NCI-H146 treated with DMSO at 0.1 percent for 48 hours (cell line): ENCODE results near the gene SERPINA1.

Experiments used
- DNase-seq: peaks from one replicate; lab custom pipeline; 2025; ENCODE audit not compliant: unreplicated experiment; lab: John Stamatoyannopoulos, UW

The SERPINA1 gene

GRCh38 chr14:94384342-94384741, 4.1 kb downstream of the SERPINA1 start:
- DNase-seq = no peak

DNA sequence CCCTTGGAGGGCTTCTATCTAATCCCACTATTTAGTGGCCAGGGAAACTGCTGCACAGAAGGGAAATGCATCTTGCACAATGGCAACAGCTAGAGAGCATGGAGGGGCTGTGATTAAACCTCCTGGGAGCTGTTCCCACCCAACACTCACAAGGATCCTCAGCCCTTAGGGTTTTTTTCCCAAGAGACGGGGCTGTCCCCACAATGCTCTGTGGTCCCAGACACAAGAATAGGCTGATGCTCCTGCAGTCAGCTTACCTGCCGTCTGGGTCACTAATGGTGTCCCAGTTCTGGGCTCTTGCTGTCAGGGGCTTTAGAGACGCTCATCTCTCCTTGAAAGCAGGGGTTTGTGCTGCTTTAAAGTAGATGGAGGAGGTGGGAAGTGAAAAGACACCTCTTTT, 4.6 kb downstream of the SERPINA1 start:
- no peak for DNase-seq

DNA sequence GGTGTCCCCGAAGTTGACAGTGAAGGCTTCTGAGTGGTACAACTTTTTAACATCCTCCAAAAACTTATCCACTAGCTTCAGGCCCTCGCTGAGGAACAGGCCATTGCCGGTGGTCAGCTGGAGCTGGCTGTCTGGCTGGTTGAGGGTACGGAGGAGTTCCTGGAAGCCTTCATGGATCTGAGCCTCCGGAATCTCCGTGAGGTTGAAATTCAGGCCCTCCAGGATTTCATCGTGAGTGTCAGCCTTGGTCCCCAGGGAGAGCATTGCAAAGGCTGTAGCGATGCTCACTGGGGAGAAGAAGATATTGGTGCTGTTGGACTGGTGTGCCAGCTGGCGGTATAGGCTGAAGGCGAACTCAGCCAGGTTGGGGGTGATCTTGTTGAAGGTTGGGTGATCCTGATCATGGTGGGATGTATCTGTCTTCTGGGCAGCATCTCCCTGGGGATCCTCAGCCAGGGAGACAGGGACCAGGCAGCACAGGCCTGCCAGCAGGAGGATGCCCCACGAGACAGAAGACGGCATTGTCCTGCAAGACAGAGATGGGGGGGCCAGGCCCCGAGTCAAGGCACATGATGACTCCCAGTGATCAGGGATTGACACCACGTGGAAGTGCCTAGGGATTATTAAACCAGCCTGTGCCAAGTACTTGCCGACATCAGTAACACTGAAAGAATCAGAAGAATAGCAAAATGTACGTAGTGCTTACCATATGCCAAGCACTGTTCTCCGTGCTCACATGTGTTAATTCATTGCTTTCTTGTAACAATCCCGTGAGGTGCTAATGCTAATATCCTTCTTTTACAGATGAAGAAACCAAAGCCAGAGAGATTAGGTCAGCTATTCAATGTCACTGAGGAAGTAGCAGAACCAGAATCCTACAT, 5.4 kb downstream of the SERPINA1 start:
- DNase-seq = no peak

- DNase-seq = no peak
These were observed 6.2 kb downstream of the SERPINA1 start for GRCh38 chr14:94382099-94382715.

- no peak for DNase-seq
These were observed 7.0 kb downstream of the SERPINA1 start for GRCh38 chr14:94381149-94382030.

DNA sequence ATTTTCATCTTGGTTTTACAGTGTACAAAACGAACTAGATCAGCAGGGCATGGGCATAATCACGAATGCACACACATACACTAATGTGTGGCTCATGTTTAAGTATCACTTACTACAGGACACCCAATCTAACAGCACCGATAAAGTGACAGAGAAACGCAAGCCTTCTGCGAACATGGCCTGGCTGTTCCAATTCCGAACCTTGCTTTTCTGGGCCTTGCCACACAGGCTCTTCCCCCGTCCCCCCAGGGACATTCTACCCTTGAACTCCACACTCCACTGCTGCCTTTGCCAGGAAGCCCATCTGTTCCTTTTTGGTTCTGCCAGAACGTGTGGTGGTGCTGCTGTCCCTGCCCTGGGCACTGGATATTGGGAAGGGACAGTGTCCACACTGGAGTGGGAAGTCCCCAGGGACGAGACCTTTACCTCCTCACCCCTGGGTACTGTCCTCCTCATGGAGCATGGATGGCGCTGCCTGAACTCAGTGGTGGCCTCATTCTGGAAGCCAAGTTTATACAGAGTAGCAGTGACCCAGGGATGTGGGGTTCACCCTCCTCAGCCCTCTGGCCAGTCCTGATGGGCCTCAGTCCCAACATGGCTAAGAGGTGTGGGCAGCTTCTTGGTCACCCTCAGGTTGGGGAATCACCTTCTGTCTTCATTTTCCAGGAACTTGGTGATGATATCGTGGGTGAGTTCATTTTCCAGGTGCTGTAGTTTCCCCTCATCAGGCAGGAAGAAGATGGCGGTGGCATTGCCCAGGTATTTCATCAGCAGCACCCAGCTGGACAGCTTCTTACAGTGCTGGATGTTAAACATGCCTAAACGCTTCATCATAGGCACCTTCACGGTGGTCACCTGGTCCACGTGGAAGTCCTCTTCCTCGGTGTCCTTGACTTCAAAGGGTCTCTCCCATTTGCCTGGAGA, 7.9 kb downstream of the SERPINA1 start:
- DNase-seq = no peak

DNA sequence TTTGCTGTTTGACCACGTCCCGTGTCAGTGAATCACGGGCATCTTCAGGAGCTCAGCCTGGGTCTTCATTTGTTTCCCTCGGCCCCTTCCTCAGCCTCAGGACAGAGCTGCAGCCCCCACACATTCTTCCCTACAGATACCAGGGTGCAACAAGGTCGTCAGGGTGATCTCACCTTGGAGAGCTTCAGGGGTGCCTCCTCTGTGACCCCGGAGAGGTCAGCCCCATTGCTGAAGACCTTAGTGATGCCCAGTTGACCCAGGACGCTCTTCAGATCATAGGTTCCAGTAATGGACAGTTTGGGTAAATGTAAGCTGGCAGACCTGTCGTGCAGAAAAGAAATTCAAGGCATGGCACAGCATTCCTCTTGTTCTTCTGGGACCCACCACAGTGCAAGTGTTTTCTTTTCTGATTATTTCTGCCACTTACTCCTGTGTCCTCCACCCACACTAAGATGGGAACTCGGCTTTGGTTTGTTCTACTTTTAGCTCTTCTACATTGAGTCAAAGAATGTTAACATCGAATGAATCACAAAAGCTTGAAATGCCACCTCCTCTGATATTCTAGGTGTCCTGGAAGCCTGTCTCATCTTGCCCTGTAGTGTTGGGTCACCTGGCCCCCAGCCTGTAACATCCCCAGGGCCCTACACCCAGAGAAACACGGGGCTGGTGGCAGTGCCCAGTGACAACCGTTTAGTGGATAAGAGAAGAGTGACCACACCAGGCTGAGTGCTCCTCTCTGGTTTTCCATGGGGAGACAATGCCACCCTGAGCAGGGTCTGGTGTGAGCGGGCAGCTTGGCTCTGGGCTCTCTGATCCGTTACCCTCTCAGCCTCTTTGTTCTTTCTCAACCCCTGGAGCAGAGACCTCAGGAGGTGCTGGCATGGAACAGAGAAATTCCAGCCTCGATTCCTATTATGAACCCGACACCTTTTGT, 8.8 kb downstream of the SERPINA1 start:
- no peak for DNase-seq

- no peak for DNase-seq
These were observed 9.7 kb downstream of the SERPINA1 start for GRCh38 chr14:94378527-94379290.

DNA sequence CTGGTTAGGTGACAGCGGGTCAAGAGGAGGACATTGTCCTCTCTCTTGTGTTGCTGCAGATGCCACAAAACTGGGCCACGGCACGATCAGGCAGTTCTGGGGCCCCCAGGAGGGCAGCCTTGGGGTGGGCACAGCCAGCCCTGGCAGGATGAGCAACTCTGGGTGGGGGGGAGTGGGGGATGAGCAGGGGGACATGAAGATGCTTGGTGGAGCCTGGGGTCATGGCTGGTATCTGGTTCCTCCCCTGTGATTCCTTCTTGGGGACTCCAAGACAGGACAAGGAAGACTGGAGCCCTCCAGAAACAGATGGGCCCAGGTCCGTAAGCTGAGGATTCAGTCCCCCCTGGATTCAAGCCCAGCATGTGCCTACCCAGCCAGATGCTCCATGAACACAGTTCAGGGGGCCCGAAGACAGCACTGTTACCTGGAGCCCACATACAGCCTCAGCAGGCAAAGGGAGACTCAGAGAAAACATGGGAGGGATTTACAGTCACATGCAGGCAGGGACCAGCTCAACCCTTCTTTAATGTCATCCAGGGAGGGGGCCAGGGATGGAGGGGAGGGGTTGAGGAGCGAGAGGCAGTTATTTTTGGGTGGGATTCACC, 10.4 kb downstream of the SERPINA1 start:
- DNase-seq = no peak

DNA sequence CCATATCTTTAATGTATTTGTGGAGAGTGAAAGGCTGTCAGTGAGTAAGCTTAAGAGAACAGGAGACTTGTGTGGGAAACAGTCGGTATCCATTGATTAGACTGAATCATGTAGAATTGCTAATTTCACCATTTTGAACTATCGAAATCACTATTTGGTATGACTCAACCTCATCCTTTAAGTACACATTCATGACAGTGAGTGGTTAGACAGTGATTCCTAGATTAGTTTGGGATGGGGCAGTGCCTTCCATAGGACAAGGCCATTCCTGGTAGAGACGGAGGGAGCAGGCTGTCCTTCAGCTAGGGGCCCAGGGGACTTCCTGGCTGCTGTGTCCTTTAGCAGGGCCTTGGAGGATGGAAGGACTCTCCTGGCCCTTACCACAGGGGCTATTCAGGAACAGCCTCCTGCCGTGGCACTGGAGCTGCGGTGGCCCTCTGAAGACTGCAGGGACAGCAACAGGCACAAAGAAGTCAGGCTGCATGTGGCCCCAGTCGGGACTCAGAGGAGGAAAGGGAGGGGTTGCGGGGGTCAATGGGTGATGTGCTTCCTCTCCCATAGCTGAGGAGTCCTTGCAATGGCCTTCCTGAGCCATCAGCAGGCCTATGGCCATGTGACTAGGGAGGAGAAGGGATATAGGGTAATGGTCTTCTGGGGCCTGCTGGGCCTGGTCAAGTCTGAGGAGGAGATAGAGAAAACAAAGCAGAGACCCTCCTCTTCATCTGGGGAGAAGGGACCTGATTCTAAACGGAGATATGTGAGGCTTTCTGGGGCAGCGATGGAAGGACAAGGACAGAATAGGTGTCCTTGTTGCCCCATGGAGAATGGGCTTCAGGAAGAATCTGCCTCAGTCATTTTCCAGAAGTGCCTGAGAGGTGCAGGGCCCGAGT, 11.2 kb downstream of the SERPINA1 start:
- no peak for DNase-seq

- DNase-seq = no peak
These were observed 12.1 kb downstream of the SERPINA1 start for GRCh38 chr14:94376108-94376975.

DNA sequence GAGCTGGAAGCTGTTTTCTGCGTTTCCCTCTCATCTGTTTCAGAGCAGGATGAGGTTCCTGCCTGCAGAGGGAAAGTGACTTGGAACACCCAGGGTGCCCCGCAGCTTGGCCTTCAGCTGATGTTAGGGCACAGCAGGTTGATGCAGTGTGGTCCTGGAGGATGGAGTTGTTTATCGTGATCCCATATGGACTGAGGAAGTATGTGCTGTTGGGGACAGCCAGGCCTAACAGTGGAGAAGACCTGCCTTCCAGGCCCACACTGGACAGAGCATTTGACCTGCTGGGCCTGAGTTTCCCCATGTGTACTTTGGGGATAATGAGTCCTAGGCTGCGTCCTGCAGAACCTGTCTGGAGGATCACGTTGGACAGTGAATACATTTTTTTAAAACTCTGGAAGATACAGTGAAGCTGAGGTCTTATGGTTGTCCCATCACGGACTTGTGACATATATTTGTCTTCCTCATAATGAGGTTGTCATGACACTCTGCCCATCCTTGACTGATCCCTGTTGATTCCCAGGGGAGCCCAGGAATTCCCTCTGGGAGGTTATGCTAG, 12.8 kb downstream of the SERPINA1 start:
- no peak for DNase-seq

DNA sequence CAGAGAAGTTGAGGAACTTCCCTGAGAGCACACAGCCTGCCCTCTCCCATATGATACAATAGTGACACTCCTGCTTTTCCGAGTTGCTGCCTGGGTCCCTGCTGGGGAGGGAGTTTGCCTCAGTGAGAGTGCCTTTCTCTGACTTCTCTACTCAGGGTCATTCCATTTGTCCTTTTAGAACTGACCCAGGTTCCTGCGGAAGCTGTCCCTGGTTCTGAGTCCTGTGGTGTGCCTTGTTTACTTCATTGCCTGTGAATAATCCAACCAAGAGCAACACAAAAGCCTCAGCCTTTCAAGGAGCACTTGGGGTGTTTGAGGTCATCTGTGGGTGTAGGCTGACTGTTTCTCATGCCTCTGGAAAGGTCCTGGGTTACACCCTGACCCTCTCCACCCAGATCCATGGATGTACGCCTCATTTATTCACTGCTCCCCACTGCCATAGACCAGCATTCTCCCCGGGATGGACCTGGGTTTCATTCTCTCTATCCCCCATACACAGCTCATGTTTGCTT, 13.6 kb downstream of the SERPINA1 start:
- DNase-seq = no peak

DNA sequence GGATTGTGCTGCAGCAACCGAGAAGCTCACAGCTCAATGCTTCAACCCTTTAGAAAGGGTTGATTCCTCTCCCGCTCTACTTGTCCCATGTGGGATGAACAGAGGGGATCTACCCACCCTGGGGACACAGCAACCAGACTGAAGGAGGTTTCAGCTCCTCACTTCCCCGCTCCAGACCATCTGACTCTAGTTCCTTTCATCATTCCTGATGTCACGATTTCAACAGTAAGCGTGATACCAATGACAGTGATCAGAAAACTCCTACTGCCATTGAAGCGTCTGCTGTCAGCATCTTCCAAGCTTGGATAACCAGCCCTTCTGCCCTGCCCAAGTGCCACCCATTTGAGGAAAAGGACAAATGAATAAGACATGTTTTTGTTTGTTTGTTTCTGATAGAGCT, 14.3 kb downstream of the SERPINA1 start:
- no peak for DNase-seq

- no peak for DNase-seq
These were observed 14.7 kb downstream of the SERPINA1 start for GRCh38 chr14:94373708-94374107.
